Thymus (tissue), 11 donors: ENCODE data around the gene TNK2. TPM values are rescaled to one million over a fixed set of nuclear protein-coding genes. Genes with fewer than 3 reads are reported as not detected.
"Not testable (repeated sequence)": the region's sequence is repeated elsewhere in the genome, so short reads cannot be mapped to it uniquely, and the experiment has no call there.

Source experiments
- DNase-seq, 9 donors: peaks; one replicate each; pipeline ENCODE4 v3.0.0-alpha.2; 2013; ENCODE audit warnings: low spot score in 9 of 9, low read depth in 6 of 9, missing footprints in 1 of 9
- H3K27ac ChIP-seq, 2 donors: one replicate each; pipeline ENCODE4 v1.5.1; 2013; ENCODE audit warnings: control low read depth in 1 of 2, low read depth in 1 of 2, low read length in 1 of 2, mild to moderate bottlenecking in 1 of 2, moderate library complexity in 1 of 2
- H3K27me3 ChIP-seq, 2 donors: one replicate each; pipeline ENCODE4 v1.5.1; 2013; ENCODE audit warnings: low read length in 1 of 2; ENCODE audit not compliant: control insufficient read depth in 2 of 2, insufficient read depth in 1 of 2
- H3K36me3 ChIP-seq, 2 donors: one replicate each; pipeline ENCODE4 v1.5.1; 2013; ENCODE audit warnings: low read length in 1 of 2, mild to moderate bottlenecking in 1 of 2, moderate library complexity in 1 of 2; ENCODE audit not compliant: control insufficient read depth in 2 of 2, insufficient read depth in 2 of 2
- H3K4me1 ChIP-seq, 2 donors: one replicate each; pipeline ENCODE4 v1.5.1; 2013; ENCODE audit warnings: low read length in 2 of 2; ENCODE audit not compliant: control insufficient read depth in 2 of 2, insufficient read depth in 2 of 2
- H3K4me3 ChIP-seq, 2 donors: one replicate each; pipeline ENCODE4 v1.5.1; 2013; ENCODE audit warnings: low read length in 2 of 2, control low read depth in 1 of 2, mild to moderate bottlenecking in 1 of 2
- H3K9me3 ChIP-seq, 2 donors: one replicate each; pipeline ENCODE4 v1.5.1; 2013; ENCODE audit warnings: low read length in 1 of 2, mild to moderate bottlenecking in 1 of 2; ENCODE audit not compliant: control insufficient read depth in 2 of 2, insufficient read depth in 1 of 2
- WGBS: extraction: QIAGEN DNeasy Blood & Tissue Kit; methylation state at CpG from one replicate; pipeline ENCODE4 v1.1.7; 2013; 5-methylcytosine and 5-hydroxymethylcytosine counted together
- polyA plus RNA-seq: library from polyadenylated mRNA; stranded (reverse); fragments of 200-250 nt; gene quantifications from one replicate; pipeline ENCODE4 v1.2.3, GENCODE V29; 2013
- total RNA-seq: library from RNA; stranded (reverse); fragments of 120-200 nt; gene quantifications from one replicate; pipeline ENCODE4 v1.2.4, GENCODE V29; 2013
- donor health status: healthy.

The TNK2 gene
- total and polyA plus RNA-seq, 2 donors: 13.3 to 101 TPM

DNA sequence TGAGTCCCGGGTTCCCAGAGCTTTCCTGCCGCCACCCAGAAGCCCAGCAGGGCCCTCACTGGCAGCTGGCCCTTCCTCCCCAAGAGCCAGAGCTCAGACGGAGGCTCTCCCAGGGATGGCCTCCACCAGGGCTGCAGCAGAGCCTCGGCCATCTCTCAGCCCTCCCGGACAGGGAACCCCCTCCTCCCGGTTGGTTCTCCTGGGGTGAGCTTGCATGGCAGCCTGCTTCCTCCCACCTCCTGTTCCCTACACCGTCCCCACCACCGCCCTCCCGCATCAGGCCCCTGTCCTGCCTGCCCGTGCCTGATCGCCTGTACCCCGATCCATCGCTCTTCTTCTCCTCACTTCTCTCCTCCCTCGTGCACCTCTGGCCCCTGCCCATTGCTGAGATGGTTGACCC, 72.6 kb downstream of the TNK2 start:
- H3K27me3 ChIP-seq: peaks cover 0 to 6% of the 10 kb centered on the region in 2 donors
- H3K27ac ChIP-seq: no peak overlapping the region
- H3K4me3 ChIP-seq: no peak overlapping the region
- H3K36me3 ChIP-seq: no peaks in the 10 kb centered on the region
- DNase-seq: no peak
- H3K9me3 ChIP-seq: no peaks in the 10 kb centered on the region
- peaks cover 0 to 5% of the 10 kb centered on the region in 2 donors for H3K4me1 ChIP-seq
- WGBS: 94% methylated on average over 14 of the region's 14 CpGs

DNA sequence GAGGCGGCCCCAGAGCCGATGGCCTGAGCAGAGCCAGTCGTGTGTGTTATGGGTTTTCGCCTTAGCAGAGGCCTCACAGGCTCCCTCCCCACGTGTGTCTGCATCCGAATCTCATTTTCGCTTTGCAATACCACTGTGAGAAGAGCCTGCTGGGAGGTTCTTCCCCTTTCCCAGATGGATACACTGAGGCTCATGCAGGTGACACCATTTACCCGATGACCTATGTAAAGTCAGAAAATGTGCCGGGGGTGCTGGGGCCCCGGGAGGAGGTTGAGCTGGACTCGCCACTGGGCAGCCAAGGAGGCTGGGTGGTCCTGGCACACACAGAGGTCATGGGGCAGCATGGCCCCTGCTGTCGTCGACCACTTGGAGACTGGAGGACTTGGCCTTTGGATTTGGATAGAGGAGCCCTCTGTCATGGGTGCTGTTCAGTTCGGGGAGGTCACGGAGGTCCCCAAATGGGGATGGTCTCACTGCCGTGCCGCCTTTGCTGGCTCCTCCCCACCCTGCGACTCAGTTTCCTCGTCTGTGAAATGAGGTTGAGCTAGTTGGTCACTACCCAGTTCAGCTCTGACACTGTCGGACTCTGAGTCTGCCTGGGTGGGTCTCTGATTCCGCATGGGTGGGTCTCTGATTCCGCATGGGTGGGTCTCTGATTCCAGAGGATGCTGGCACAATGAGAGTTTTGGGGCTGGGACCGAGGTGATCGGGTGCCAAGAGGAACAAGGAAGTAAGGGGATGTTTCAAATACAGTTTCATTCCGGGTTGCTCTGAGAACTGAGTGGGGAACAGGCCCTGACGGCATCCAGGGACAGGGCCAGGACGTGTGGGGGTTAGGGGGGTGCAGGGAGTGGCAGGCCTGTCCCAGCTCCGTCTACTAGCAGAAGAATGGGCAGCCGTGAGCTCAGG, 73.4 kb downstream of the TNK2 start:
- Histone ChIP-seq H3K27ac (no peak overlapping the region), H3K27me3 (peaks cover 0 to 6% of the 10 kb centered on the region in 2 donors), H3K36me3 (no peaks in the 10 kb centered on the region), H3K4me3 (no peak overlapping the region), H3K4me1 (peaks cover 0 to 5% of the 10 kb centered on the region in 2 donors), H3K9me3 (no peaks in the 10 kb centered on the region)
- DNase-seq: no peak
- 93% methylated on average over 29 of the region's 29 CpGs for WGBS

DNA sequence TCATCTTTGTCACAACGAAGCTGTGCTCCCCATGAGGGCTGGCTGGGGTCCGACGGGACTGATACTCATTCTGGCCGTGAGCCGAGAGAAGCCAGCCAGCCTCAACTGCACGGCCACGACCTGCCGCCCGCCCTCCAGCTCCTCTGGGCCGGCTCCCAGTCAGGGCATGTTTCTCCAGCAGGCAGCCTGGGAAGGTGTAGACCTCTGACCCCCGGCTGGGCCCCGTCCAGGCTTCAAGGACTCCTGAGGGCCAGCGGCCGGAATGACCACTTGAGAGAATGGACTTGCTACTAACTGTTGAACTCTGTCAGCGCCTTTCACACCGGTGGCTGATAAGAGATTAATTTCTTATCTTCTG, 78.5 kb downstream of the TNK2 start:
- H3K36me3 ChIP-seq: no peaks in the 10 kb centered on the region
- no peaks in the 10 kb centered on the region for H3K4me1 ChIP-seq
- no peak for DNase-seq
- no peak overlapping the region for H3K4me3 ChIP-seq
- H3K27ac ChIP-seq: no peak overlapping the region
- peaks cover 0 to 10% of the 10 kb centered on the region in 2 donors for H3K9me3 ChIP-seq
- WGBS: 96% methylated on average over 16 of the region's 16 CpGs
- no peaks in the 10 kb centered on the region for H3K27me3 ChIP-seq

DNA sequence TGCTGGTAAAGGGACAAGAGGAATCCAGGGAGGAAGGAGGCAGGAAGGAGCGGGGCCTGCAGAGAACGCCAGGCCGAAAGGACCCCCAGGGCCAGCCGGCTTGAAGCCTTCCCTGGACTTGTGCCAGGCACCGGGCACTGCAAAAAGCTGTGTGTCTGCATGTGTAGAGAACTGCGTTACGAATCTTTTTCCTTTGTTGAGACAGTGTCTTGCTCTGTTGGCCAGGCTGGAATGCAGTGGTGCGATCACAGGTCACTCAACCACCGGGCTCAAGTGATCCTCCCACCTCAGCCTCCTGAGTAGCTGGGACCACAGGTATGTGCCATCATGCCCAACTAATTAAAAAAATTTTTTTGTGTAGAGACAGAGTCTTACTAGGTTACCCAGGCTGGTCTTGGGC, 79.6 kb downstream of the TNK2 start:
- Histone ChIP-seq H3K36me3 (no peaks in the 10 kb centered on the region), H3K27me3 (no peaks in the 10 kb centered on the region), H3K9me3 (peaks cover 0 to 17% of the 10 kb centered on the region in 2 donors), H3K4me3 (no peak overlapping the region), H3K4me1 (no peaks in the 10 kb centered on the region), H3K27ac (no peak overlapping the region)
- 97% methylated on average over 9 of the region's 9 CpGs for WGBS
- DNase-seq: no peak

DNA sequence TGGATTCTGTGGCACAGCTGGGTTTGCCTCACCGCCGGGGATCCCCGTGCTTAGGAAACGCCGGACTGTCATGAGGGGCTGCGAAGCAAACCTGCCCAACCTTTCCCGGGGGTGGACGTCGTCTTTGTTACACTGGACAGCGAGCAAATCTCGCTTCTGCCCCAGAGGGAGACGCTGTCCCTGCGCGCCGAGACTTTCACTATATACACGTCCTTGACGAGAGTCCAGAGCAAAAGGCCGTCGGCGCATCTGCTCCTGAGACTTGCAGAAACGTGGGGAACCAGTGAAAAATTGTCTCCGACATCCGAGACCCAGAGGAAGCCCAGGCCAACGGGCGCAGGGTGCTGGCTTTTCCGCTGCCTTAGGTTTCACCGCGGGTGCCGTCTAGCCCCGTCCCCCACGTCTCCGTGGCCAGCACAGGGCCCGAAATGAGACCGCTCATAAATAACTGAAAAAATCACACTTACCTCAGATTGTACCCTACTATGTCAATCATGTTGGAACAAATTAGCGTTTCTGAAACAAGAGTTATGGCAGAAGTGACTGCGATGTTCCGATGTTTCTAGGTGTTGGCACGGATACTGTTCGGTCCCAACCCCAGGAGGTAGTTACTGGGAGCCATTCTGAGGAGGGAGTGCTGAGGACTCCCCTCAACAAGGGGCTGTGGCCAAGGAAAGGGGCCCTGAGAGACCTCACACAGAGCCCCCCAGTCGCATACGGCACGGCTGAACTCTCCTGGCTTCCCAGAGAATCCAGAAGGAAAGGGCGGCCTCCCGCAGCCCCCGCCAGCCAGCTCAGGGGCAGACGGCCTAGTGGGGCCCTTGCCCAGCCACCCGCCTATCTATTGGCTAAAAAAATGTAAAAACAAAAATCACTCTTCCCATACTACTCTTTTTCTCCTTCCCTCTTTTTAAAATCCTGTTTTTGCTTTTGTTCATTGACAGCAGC, 82.2 kb downstream of the TNK2 start:
- Histone ChIP-seq H3K27ac (no peak overlapping the region), H3K4me3 (no peak overlapping the region), H3K4me1 (peaks cover 0 to 2% of the 10 kb centered on the region in 2 donors), H3K27me3 (no peaks in the 10 kb centered on the region), H3K36me3 (no peaks in the 10 kb centered on the region), H3K9me3 (peaks cover 0 to 19% of the 10 kb centered on the region in 2 donors)
- no peak for DNase-seq
- 97% methylated on average over 47 of the region's 47 CpGs for WGBS

DNA sequence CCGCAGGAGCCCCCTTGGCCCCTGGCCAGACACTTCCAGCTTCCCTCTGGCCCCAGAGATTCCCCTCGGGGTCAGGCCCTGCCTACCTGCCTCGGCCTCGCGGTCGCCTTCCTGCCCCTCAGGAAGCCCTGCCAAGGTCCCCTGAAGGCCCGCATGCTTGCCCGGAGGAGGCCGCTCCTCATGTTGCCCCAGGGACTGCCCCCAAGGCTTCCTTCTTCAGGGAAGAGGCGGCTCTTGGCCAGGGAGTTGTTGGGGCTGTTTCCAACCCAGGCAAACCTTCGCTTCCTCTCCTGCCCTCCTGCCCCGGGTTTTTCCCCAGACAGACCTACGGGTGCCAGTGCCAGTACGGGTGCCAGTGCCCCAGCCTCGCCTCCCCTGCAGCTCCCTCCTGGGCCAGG, 83.2 kb downstream of the TNK2 start:
- no peak overlapping the region for H3K27ac ChIP-seq
- H3K9me3 ChIP-seq: peaks cover 0 to 19% of the 10 kb centered on the region in 2 donors
- H3K36me3 ChIP-seq: no peaks in the 10 kb centered on the region
- H3K4me3 ChIP-seq: no peak overlapping the region
- peaks cover 0 to 2% of the 10 kb centered on the region in 2 donors for H3K4me1 ChIP-seq
- WGBS: 87% methylated on average over 15 of the region's 15 CpGs
- DNase-seq: no peak
- no peaks in the 10 kb centered on the region for H3K27me3 ChIP-seq

GRCh38 chr3:195824425-195825190, 83.7 kb downstream of the TNK2 start:
- H3K4me1 ChIP-seq, DNase-seq, H3K27me3 ChIP-seq, H3K4me3 ChIP-seq, H3K36me3 ChIP-seq, H3K27ac ChIP-seq: not testable (repeated sequence)
- WGBS: 90% methylated on average over 13 of the region's 13 CpGs
- H3K9me3 ChIP-seq: peaks cover 0 to 19% of the 10 kb centered on the region in 2 donors

- H3K9me3 ChIP-seq: peaks cover 0 to 19% of the 10 kb centered on the region in 2 donors
- no peak overlapping the region for H3K27ac ChIP-seq
- H3K36me3 ChIP-seq: no peaks in the 10 kb centered on the region
- no peak overlapping the region for H3K4me3 ChIP-seq
- H3K4me1 ChIP-seq: peaks cover 0 to 2% of the 10 kb centered on the region in 2 donors
- DNase-seq: no peak
- WGBS: 76% methylated on average over 13 of the region's 13 CpGs
- H3K27me3 ChIP-seq: no peaks in the 10 kb centered on the region
Measured at GRCh38 chr3:195823999-195824398, 84.4 kb downstream of the TNK2 start.
